GM19240 (cell line): ENCODE results near the gene CPT2.
A peak's percentile ranks its signal among the peaks of the same experiment; 100 is the strongest.
"Not testable (repeated sequence)": the region's sequence is repeated elsewhere in the genome, so short reads cannot be mapped to it uniquely, and the experiment has no call there.

Source experiments
- DNase-seq: peaks from one replicate; pipeline ENCODE4 v3.0.0; 2011; ENCODE audit warnings: low spot score; ENCODE audit not compliant: insufficient read length

CPT2 gene

GRCh38 chr1:53182111-53182593 is 14.5 kb upstream of the CPT2 start:
- DNase-seq = peak; percentile 72

GRCh38 chr1:53182716-53183094 is 13.9 kb upstream of the CPT2 start:
- DNase-seq = no peak

GRCh38 chr1:53183095-53183990 is 13.3 kb upstream of the CPT2 start:
- no peak for DNase-seq

GRCh38 chr1:53185955-53186297 is 10.7 kb upstream of the CPT2 start:
- DNase-seq = not testable (repeated sequence)

- DNase-seq = no peak
Measured at GRCh38 chr1:53186533-53186932, 10.1 kb upstream of the CPT2 start.

GRCh38 chr1:53187401-53187800 is 9.2 kb upstream of the CPT2 start:
- no peak for DNase-seq

- DNase-seq = no peak
Measured at GRCh38 chr1:53188099-53188498, 8.5 kb upstream of the CPT2 start.

- DNase-seq = no peak
Measured at GRCh38 chr1:53189061-53189460, 7.6 kb upstream of the CPT2 start.

GRCh38 chr1:53190210-53190611 is 6.4 kb upstream of the CPT2 start:
- no peak for DNase-seq

- DNase-seq = no peak
Measured at GRCh38 chr1:53195246-53196016, 1.2 kb upstream of the CPT2 start.

GRCh38 chr1:53196017-53196484 is 573 bp upstream of the CPT2 start:
- DNase-seq = no peak

GRCh38 chr1:53197291-53198200 is 922 bp downstream of the CPT2 start:
- no peak for DNase-seq

GRCh38 chr1:53198241-53198651 is 1.6 kb downstream of the CPT2 start:
- no peak for DNase-seq

GRCh38 chr1:53203466-53203865 is 6.8 kb downstream of the CPT2 start:
- no peak for DNase-seq

GRCh38 chr1:53205496-53205895 is 8.9 kb downstream of the CPT2 start:
- not testable (repeated sequence) for DNase-seq

- DNase-seq = not testable (repeated sequence)
Measured at GRCh38 chr1:53206083-53206685, 9.6 kb downstream of the CPT2 start.

GRCh38 chr1:53206735-53207379 is 10.2 kb downstream of the CPT2 start:
- no peak for DNase-seq

GRCh38 chr1:53207726-53208125 is 11.1 kb downstream of the CPT2 start:
- DNase-seq = no peak

- no peak for DNase-seq
Measured at GRCh38 chr1:53210352-53210751, 13.7 kb downstream of the CPT2 start.

GRCh38 chr1:53210954-53211353 is 14.3 kb downstream of the CPT2 start:
- no peak for DNase-seq
